HG02763 (cell line): Measurements from ENCODE around the gene TMEM190.

ENCODE experiments used
- ATAC-seq: cut with Tn5 transposase; IDR thresholded peaks from one replicate; pipeline ENCODE4 v1.9.1; 2021; ENCODE audit warnings: mild to moderate bottlenecking, moderate library complexity; ENCODE audit not compliant: unreplicated experiment

TMEM190 gene

GRCh38 chr19:55350620-55351315 is 25.9 kb upstream of the TMEM190 start:
- ATAC-seq = no peak

GRCh38 chr19:55352040-55352439 is 24.6 kb upstream of the TMEM190 start:
- no peak for ATAC-seq

GRCh38 chr19:55352549-55353145 is 24.0 kb upstream of the TMEM190 start:
- no peak for ATAC-seq

GRCh38 chr19:55353356-55353802 is 23.2 kb upstream of the TMEM190 start:
- ATAC-seq = no peak

- ATAC-seq = no peak
These were observed 22.6 kb upstream of the TMEM190 start for GRCh38 chr19:55353803-55354697.

- no peak for ATAC-seq
These were observed 21.9 kb upstream of the TMEM190 start, which contains the start of gene COX6B2 for GRCh38 chr19:55354698-55355212. TSS of gene COX6B2 (minus strand) at chr19:55354719. CDS start at chr19:55354521, 198 bp downstream.

- ATAC-seq = no peak
These were observed 21.3 kb upstream of the TMEM190 start for GRCh38 chr19:55355213-55355821.

GRCh38 chr19:55358493-55358892 is 18.1 kb upstream of the TMEM190 start:
- ATAC-seq = no peak

- ATAC-seq = no peak
These were observed 17.4 kb upstream of the TMEM190 start for GRCh38 chr19:55358943-55359908.

GRCh38 chr19:55360902-55361301 is 15.7 kb upstream of the TMEM190 start:
- no peak for ATAC-seq

GRCh38 chr19:55362174-55362989 is 14.2 kb upstream of the TMEM190 start:
- ATAC-seq = no peak

GRCh38 chr19:55362990-55363716 is 13.5 kb upstream of the TMEM190 start, which contains the start of gene GARIN5B:
TSS of gene GARIN5B (minus strand) at chr19:55363260. CDS start at chr19:55363066, 194 bp downstream.
- ATAC-seq = no peak

GRCh38 chr19:55365245-55365644 is 11.4 kb upstream of the TMEM190 start:
- no peak for ATAC-seq

- ATAC-seq = no peak
These were observed 10.7 kb upstream of the TMEM190 start for GRCh38 chr19:55365964-55366363.

- ATAC-seq = no peak
These were observed 9.8 kb upstream of the TMEM190 start for GRCh38 chr19:55366790-55367189.

- ATAC-seq = no peak
These were observed 8.5 kb upstream of the TMEM190 start for GRCh38 chr19:55368106-55368505.

GRCh38 chr19:55368701-55369563 is 7.7 kb upstream of the TMEM190 start:
- no peak for ATAC-seq
